KMS-11 (cell line): ENCODE measurements around the gene KCNT1.

Source experiments
- H2AFZ ChIP-seq: fragments of 200-600 bp; sonication (generic); 2 replicates; pipeline ENCODE4 v1.6.1; 2016; ENCODE audit warnings: antibody characterized with exemption, mixed run types, low read depth
- H3K27ac ChIP-seq: fragments of 200-600 bp; sonication (generic); 2 replicates; pipeline ENCODE4 v1.6.1; 2016; ENCODE audit warnings: mild to moderate bottlenecking, mixed run types
- H3K27me3 ChIP-seq: fragments of 200-600 bp; sonication (generic); 2 replicates; pipeline ENCODE4 v1.6.1; 2017; ENCODE audit warnings: mild to moderate bottlenecking, low read depth, mixed run types, moderate library complexity; ENCODE audit not compliant: insufficient read depth
- H3K36me3 ChIP-seq: fragments of 200-600 bp; sonication (generic); 2 replicates; pipeline ENCODE4 v1.6.1; 2017; ENCODE audit warnings: mild to moderate bottlenecking, mixed run types; ENCODE audit not compliant: insufficient read depth
- H3K4me1 ChIP-seq: fragments of 200-600 bp; sonication (generic); 2 replicates; pipeline ENCODE4 v1.6.1; 2016; ENCODE audit warnings: mild to moderate bottlenecking, low read depth, mixed run types; ENCODE audit not compliant: poor library complexity, severe bottlenecking
- H3K4me2 ChIP-seq: fragments of 200-600 bp; sonication (generic); 2 replicates; pipeline ENCODE4 v1.7.0; 2016; ENCODE audit warnings: mild to moderate bottlenecking, mixed run types
- H3K4me3 ChIP-seq: fragments of 200-600 bp; sonication (generic); IDR thresholded peaks from 2 replicates; pipeline ENCODE4 v1.6.1; 2017; ENCODE audit warnings: low read depth, low read length, mixed read lengths; ENCODE audit not compliant: insufficient read depth
- H3K79me2 ChIP-seq: fragments of 200-600 bp; sonication (generic); 2 replicates; pipeline ENCODE4 v1.6.1; 2016; ENCODE audit warnings: low read depth, mixed run types; ENCODE audit not compliant: insufficient read depth
- H3K9ac ChIP-seq: fragments of 200-600 bp; sonication (generic); 2 replicates; pipeline ENCODE4 v1.6.1; 2016; ENCODE audit warnings: mild to moderate bottlenecking, mixed run types
- H4K20me1 ChIP-seq: fragments of 200-600 bp; sonication (generic); 2 replicates; pipeline ENCODE4 v1.6.1; 2016; ENCODE audit warnings: mild to moderate bottlenecking, mixed run types; ENCODE audit not compliant: insufficient read depth
- TF ChIP-seq, protein P1 (sequence below): fragments of 200-600 bp; sonication (generic); conservative IDR thresholded peaks from 2 replicates; pipeline ENCODE4 v1.6.1; 2017; ENCODE audit warnings: low read depth, mild to moderate bottlenecking, antibody characterized with exemption, low read length, moderate library complexity, mixed read lengths

Gene KCNT1

DNA sequence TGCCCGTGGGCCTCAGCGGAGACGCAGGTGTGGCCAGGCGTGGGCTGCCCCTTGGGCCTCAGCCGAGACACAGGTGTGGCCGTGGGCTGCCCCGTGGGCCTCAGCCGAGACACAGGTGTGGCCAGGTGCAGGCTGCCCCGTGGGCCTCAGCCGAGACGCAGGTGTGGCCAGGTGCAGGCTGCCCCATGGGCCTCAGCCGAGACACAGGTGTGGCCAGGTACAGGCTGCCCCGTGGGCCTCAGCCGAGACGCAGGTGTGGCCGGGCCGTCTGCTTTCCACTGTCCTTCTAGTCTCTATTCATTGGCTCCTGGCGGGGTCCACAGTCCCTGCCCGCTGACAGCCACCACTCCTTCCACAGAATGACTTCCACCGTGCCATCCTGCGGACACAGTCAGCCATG is 56.1 kb downstream of the KCNT1 start:
- H3K4me2 ChIP-seq, result no peak overlapping the region

DNA sequence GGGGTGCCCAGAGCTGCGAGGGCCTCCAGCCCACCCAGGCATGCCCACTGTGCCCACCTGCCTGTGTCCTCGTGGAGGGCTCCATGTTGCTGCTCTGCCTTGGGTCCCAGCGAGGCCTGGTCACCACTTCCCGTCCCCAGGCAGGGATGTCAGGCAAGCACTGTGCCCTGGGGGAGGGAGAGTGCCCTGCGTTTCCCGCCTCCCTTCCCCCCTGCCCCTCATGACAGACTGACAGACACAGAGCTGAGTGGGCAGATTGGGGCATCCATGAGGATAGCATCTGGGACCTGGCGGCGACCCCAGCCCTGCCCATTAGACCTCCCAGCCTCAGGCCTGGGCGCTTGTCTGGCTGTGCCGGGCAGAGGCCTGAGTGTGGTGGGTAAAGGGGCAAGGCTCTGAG is 56.9 kb downstream of the KCNT1 start:
- no peak overlapping the region for H3K4me2 ChIP-seq
- H3K9ac ChIP-seq, result no peak overlapping the region
- H3K27ac ChIP-seq, result no peak overlapping the region
- no peaks in the 10 kb centered on the region for H3K4me1 ChIP-seq
- no peak overlapping the region for H3K4me3 ChIP-seq
- H3K27me3 ChIP-seq, result peaks cover 68% of the 10 kb centered on the region
- no peaks in the 10 kb centered on the region for H4K20me1 ChIP-seq
- TF ChIP-seq, protein P1, sequence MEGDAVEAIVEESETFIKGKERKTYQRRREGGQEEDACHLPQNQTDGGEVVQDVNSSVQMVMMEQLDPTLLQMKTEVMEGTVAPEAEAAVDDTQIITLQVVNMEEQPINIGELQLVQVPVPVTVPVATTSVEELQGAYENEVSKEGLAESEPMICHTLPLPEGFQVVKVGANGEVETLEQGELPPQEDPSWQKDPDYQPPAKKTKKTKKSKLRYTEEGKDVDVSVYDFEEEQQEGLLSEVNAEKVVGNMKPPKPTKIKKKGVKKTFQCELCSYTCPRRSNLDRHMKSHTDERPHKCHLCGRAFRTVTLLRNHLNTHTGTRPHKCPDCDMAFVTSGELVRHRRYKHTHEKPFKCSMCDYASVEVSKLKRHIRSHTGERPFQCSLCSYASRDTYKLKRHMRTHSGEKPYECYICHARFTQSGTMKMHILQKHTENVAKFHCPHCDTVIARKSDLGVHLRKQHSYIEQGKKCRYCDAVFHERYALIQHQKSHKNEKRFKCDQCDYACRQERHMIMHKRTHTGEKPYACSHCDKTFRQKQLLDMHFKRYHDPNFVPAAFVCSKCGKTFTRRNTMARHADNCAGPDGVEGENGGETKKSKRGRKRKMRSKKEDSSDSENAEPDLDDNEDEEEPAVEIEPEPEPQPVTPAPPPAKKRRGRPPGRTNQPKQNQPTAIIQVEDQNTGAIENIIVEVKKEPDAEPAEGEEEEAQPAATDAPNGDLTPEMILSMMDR, result no peak
- H3K79me2 ChIP-seq, result no peaks in the 10 kb centered on the region
- H3K36me3 ChIP-seq, result no peaks in the 10 kb centered on the region
- no peak overlapping the region for H2AFZ ChIP-seq

More for the DNA sequence above, 56.1 kb downstream of the KCNT1 start:
- TF ChIP-seq, protein P1, result no peak
- Histone ChIP-seq H3K36me3 (no peaks in the 10 kb centered on the region), H3K9ac (no peak overlapping the region), H3K4me1 (no peaks in the 10 kb centered on the region), H2AFZ (no peak overlapping the region), H3K27me3 (peaks cover 60% of the 10 kb centered on the region), H3K79me2 (no peaks in the 10 kb centered on the region), H4K20me1 (no peaks in the 10 kb centered on the region), H3K27ac (no peak overlapping the region), H3K4me3 (no peak overlapping the region)

DNA sequence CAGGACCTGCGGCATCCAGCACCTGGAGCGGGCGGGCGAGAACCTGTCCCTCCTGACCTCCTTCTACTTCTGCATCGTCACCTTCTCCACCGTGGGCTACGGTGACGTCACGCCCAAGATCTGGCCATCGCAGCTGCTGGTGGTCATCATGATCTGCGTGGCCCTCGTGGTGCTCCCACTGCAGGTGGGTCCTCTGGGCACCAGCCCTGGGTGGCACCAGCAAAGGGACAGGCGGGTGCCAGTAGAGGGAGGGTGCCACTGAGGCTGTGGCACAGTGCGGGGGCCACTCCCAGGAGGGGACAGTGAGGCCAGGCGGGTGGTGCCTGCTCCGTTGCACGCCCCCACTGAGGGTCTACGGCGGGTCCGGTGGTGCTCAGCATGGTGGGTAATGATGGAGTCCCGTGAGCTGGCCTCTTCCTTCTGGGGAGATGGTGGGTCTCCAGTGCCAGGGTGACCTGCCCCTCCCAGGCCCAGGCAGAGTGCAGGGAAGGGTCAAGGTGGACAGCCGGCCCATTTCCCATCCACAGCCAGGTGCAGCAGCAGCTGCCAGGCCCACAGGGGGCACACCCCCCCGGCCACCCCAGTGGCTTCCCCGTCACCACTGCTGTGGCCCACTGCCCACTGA is 57.8 kb downstream of the KCNT1 start:
- H4K20me1 ChIP-seq, result no peaks in the 10 kb centered on the region
- no peak overlapping the region for H3K4me3 ChIP-seq
- no peak overlapping the region for H3K9ac ChIP-seq
- no peak overlapping the region for H3K4me2 ChIP-seq
- H2AFZ ChIP-seq, result no peak overlapping the region
- H3K27ac ChIP-seq, result no peak overlapping the region
- H3K4me1 ChIP-seq, result no peaks in the 10 kb centered on the region
- no peaks in the 10 kb centered on the region for H3K79me2 ChIP-seq
- H3K27me3 ChIP-seq, result peaks cover 73% of the 10 kb centered on the region
- TF ChIP-seq, protein P1, result no peak
- H3K36me3 ChIP-seq, result no peaks in the 10 kb centered on the region

DNA sequence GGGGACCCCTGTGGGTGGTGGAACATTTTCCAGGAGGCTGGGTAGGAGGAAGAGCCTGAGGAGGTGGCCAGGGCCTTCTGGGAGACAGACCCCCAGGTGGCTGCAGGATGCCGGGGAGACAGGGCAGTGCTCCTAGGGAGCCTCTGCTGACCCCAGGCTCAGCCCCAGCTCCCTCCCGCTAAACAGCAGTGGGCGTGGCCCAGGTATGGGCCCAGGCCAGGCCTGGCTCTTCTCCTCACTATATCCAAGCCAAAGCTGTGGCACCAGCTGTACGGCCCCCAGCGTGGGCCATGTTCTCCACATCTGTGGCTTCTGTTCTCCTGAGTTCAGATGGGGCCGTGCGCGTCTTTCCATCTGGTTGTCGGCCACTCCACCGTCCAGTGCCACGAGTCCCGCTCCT is 58.5 kb downstream of the KCNT1 start:
- Histone ChIP-seq H3K4me3 (no peak overlapping the region), H3K4me1 (no peaks in the 10 kb centered on the region), H4K20me1 (no peaks in the 10 kb centered on the region), H3K27ac (no peak overlapping the region), H3K9ac (no peak overlapping the region), H3K36me3 (no peaks in the 10 kb centered on the region), H3K79me2 (no peaks in the 10 kb centered on the region), H2AFZ (no peak overlapping the region), H3K27me3 (peaks cover 79% of the 10 kb centered on the region), H3K4me2 (no peak overlapping the region)
- TF ChIP-seq, protein P1, result no peak
